ENCODE measurements around the gene DDIT4L. TPM values are rescaled to one million over a fixed set of nuclear protein-coding genes. Genes with fewer than 3 reads are reported as not detected.

Gene DDIT4L
- total and polyA plus RNA-seq, 2 of the 13 experiments (the other 11 are each of a cell fraction or from before 2014, with no cell fraction given): not detected

DNA sequence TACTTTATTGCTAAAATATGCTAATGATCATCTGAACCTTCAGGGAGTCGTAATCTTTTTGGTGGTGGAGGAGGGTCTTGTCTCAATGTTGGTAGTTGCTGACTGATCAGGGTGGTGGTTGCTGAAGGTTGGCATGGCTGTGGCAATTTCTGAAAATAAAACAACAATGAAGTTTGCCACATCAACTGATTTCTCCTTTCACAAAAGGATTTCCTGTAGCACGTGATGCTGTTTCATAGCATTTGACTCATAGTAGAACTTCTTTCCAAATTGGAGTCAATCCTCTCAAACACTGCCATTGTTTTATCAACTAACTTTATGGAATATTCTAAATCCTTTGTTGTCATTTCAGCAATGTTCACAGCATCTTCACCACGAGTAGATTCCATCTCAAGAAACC lies 19.3 kb downstream of the DDIT4L start (continued):
- TF ChIP-seq ZC3H4 (CRISPR knock-in tag; IDR thresholded peaks at IDR 0.05; ENCODE audit: borderline replicate concordance): no peak
- TF ChIP-seq ZNF816 (CRISPR knock-in tag; IDR thresholded peaks at IDR 0.05; ENCODE audit: borderline replicate concordance): no peak
- TF ChIP-seq, protein P1, sequence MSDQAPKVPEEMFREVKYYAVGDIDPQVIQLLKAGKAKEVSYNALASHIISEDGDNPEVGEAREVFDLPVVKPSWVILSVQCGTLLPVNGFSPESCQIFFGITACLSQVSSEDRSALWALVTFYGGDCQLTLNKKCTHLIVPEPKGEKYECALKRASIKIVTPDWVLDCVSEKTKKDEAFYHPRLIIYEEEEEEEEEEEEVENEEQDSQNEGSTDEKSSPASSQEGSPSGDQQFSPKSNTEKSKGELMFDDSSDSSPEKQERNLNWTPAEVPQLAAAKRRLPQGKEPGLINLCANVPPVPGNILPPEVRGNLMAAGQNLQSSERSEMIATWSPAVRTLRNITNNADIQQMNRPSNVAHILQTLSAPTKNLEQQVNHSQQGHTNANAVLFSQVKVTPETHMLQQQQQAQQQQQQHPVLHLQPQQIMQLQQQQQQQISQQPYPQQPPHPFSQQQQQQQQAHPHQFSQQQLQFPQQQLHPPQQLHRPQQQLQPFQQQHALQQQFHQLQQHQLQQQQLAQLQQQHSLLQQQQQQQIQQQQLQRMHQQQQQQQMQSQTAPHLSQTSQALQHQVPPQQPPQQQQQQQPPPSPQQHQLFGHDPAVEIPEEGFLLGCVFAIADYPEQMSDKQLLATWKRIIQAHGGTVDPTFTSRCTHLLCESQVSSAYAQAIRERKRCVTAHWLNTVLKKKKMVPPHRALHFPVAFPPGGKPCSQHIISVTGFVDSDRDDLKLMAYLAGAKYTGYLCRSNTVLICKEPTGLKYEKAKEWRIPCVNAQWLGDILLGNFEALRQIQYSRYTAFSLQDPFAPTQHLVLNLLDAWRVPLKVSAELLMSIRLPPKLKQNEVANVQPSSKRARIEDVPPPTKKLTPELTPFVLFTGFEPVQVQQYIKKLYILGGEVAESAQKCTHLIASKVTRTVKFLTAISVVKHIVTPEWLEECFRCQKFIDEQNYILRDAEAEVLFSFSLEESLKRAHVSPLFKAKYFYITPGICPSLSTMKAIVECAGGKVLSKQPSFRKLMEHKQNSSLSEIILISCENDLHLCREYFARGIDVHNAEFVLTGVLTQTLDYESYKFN (CRISPR knock-in tag; conservative IDR thresholded peaks at IDR 0.05): no peak

DNA sequence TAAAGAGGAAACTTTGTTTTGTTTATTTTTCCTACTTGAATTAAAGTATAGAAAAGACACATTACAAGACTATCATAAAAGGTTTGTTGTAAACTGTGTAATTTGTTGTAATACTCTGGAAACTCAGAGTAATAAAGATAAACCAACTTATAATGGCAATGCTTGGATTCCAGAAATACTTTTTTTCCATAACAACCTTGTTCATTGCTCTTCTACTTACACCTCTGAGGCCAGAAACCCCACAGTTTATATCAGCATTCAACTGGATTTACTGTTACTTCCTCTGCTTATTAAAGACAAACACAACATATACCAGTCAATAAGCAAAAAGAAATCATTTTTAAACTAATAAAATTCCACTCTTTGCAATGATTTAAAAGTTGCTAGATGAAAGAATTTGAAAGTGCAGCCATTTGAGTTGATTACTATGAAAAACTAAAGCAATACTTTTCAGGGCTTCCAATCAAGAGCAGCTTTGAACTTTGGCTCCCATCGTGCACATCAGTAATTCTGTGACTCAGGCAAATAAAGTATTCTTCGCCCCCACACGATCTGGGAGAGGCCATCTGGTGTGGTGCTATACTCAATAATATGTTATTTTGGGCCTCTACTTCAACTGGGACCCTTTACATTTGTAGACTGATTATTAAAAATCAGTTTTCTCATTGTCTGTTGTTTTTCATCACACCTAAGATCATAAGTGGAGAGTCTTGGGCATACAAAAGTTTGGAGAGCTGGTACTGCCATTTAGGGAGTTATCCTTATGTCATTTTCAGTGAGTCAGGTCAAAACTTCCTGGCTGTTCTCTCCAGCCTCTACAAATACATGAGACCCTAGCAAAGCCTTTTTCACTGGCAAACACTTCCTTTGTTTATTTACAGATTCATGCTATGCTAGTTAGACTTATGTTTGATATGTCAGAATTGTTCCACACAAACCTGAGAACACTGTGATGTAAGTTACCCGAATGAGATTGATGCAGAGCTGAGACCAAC lies 20.5 kb downstream of the DDIT4L start:
- 2% methylated on average over 4 of the region's 4 CpGs for WGBS (ENCODE audit: low lambda C conversion rate)
- Histone ChIP-seq H3K79me2 (ENCODE audit: insufficient read depth, low read length) (no peaks in the 10 kb centered on the region), H3K27ac (ENCODE audit: extremely low read length, insufficient read depth, low read length) (no peak overlapping the region), H3K9me3 (ENCODE audit: low read length) (no peaks in the 10 kb centered on the region), H4K20me1 (ENCODE audit: insufficient read depth, low read length) (no peaks in the 10 kb centered on the region), H3K9ac (ENCODE audit: insufficient read depth, low read depth, low read length) (no peak overlapping the region), H3K4me1 (ENCODE audit: insufficient read depth, low read length) (no peaks in the 10 kb centered on the region), H3K4me2 (ENCODE audit: low read depth, low read length) (no peak overlapping the region), H3K36me3 (replicated peaks in 1 of 2; ENCODE audit: control insufficient read depth in 1 of 2, insufficient read depth in 2 of 2, low read length in 2 of 2) (no peaks in the 10 kb centered on the region), H3K27me3 (ENCODE audit: control insufficient read depth in 1 of 2, insufficient read depth in 2 of 2, low read length in 2 of 2) (no peaks in the 10 kb centered on the region; a peak in 1 of 5 replicates), H3K4me3 (replicated peaks in 1 of 3; ENCODE audit: insufficient read depth in 1 of 3, low read depth in 2 of 3, low read length in 3 of 3) (no peak overlapping the region), H2AFZ (ENCODE audit: low read length) (no peak overlapping the region)
- no TSS peak for BruUV-seq (replicated peaks)
- DNase-seq (ENCODE audit: low spot score) (no peak), FAIRE-seq (no peak), ATAC-seq (no peak)
- POLR2A ChIA-PET: no interaction called here
- in situ Hi-C loops (cut with HindIII; ENCODE audit: extremely low pct_ligation_motif_present, low pct_unique_long_range_greater_than_20kb): no loop called here
- intact Hi-C loops (cut with micrococcal nuclease; ENCODE audit: unreplicated experiment): no loop called here
- CTCF ChIA-PET (ENCODE audit: low intra/inter-chr PET ratio, low total read pairs): no interaction called here
- TF ChIP-seq MXI1 (IDR thresholded peaks at IDR 0.05; ENCODE audit: borderline replicate concordance, low read depth, low read length) (no peak), ZNF124 (CRISPR knock-in tag; IDR thresholded peaks at IDR 0.05) (no peak), GTF2F1 (IDR thresholded peaks at IDR 0.05; ENCODE audit: low read length) (no peak), GPN1 (CRISPR knock-in tag; IDR thresholded peaks at IDR 0.05; ENCODE audit: borderline replicate concordance) (no peak), NFIC (IDR thresholded peaks at IDR 0.05; ENCODE audit: low read length) (no peak), SOX13 (IDR thresholded peaks at IDR 0.05) (no peak), SOX13 (CRISPR knock-in tag; conservative IDR thresholded peaks at IDR 0.05 in 1 of 2, IDR thresholded peaks at IDR 0.05 in 1 of 2) (no peak), ZNF44 (CRISPR knock-in tag; IDR thresholded peaks at IDR 0.05) (no peak), KDM6A (CRISPR knock-in tag; IDR thresholded peaks at IDR 0.05; ENCODE audit: low read depth) (no peak)
- TF ChIP-seq, protein P2, sequence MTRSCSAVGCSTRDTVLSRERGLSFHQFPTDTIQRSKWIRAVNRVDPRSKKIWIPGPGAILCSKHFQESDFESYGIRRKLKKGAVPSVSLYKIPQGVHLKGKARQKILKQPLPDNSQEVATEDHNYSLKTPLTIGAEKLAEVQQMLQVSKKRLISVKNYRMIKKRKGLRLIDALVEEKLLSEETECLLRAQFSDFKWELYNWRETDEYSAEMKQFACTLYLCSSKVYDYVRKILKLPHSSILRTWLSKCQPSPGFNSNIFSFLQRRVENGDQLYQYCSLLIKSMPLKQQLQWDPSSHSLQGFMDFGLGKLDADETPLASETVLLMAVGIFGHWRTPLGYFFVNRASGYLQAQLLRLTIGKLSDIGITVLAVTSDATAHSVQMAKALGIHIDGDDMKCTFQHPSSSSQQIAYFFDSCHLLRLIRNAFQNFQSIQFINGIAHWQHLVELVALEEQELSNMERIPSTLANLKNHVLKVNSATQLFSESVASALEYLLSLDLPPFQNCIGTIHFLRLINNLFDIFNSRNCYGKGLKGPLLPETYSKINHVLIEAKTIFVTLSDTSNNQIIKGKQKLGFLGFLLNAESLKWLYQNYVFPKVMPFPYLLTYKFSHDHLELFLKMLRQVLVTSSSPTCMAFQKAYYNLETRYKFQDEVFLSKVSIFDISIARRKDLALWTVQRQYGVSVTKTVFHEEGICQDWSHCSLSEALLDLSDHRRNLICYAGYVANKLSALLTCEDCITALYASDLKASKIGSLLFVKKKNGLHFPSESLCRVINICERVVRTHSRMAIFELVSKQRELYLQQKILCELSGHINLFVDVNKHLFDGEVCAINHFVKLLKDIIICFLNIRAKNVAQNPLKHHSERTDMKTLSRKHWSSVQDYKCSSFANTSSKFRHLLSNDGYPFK (CRISPR knock-in tag; IDR thresholded peaks at IDR 0.05; ENCODE audit: borderline replicate concordance): no peak
